Parathyroid adenoma (tissue), 2 donors: ENCODE measurements around the gene AKR1B1.

Experiments used
- H2AFZ ChIP-seq: fragments of 300-600 bp; sonication (generic); one replicate; pipeline ENCODE4 v1.7.0; 2017; ENCODE audit warnings: antibody characterized with exemption, mild to moderate bottlenecking
- H3K27ac ChIP-seq: fragments of 300-600 bp; sonication (generic); one replicate; pipeline ENCODE4 v1.7.0; 2017
- H3K27me3 ChIP-seq: fragments of 300-600 bp; sonication (generic); one replicate; pipeline ENCODE4 v1.7.0; 2017; ENCODE audit warnings: low read length; ENCODE audit not compliant: control insufficient read depth, insufficient read depth
- H3K36me3 ChIP-seq: fragments of 300-600 bp; sonication (generic); one replicate; pipeline ENCODE4 v1.7.0; 2017; ENCODE audit warnings: low read length; ENCODE audit not compliant: control insufficient read depth, insufficient read depth
- H3K4me1 ChIP-seq: fragments of 300-600 bp; sonication (generic); one replicate; pipeline ENCODE4 v1.7.0; 2017; ENCODE audit warnings: control low read depth
- H3K4me2 ChIP-seq: fragments of 300-600 bp; sonication (generic); one replicate; pipeline ENCODE4 v1.7.0; 2017; ENCODE audit warnings: low read length
- H3K4me3 ChIP-seq: fragments of 300-600 bp; sonication (generic); one replicate; pipeline ENCODE4 v1.7.0; 2017; ENCODE audit warnings: low read depth, low read length
- H3K79me2 ChIP-seq: fragments of 300-600 bp; sonication (generic); one replicate; pipeline ENCODE4 v1.7.0; 2017; ENCODE audit warnings: control low read depth
- H3K9ac ChIP-seq: fragments of 300-600 bp; sonication (generic); one replicate; pipeline ENCODE4 v1.7.0; 2017; ENCODE audit warnings: mild to moderate bottlenecking
- H3K9me3 ChIP-seq: fragments of 300-600 bp; sonication (generic); one replicate; pipeline ENCODE4 v1.7.0; 2017; ENCODE audit warnings: low read length; ENCODE audit not compliant: control insufficient read depth
- CTCF ChIP-seq: fragments of 300-600 bp; sonication (generic); IDR thresholded peaks from one replicate; pipeline ENCODE4 v1.7.0; 2017; ENCODE audit warnings: antibody characterized with exemption, mild to moderate bottlenecking
- donor health status: primary hyperparathyroidism.

Gene AKR1B1

GRCh38 chr7:134395604-134396003 is 63.3 kb downstream of the AKR1B1 start:
- Histone ChIP-seq H3K4me3 (no peak overlapping the region), H3K9ac (no peak overlapping the region), H3K79me2 (no peaks in the 10 kb centered on the region), H3K4me2 (no peak overlapping the region), H3K4me1 (no peaks in the 10 kb centered on the region), H3K27me3 (no peaks in the 10 kb centered on the region), H2AFZ (no peak overlapping the region), H3K9me3 (no peaks in the 10 kb centered on the region), H3K27ac (no peak overlapping the region), H3K36me3 (no peaks in the 10 kb centered on the region)
- TF ChIP-seq CTCF, result no peak

DNA sequence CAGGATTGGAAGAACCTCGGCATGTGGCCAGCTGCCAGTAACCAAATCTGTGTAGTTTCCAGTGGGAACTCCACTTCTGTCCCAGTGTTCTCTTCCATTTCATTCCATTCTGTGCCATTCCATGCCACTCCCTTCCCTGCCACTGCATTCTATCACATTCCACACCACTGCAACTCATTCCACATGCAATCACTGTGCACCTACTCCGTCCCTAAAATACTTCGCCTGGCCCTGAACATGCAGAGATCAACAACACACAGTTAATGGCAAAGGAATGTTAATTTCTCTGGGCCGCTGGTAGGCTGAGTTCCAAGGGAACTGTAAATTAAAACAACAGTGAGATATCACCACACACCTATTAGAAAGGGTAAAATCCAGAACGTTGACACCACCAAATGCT is 64.8 kb downstream of the AKR1B1 start:
- H3K36me3 ChIP-seq, result no peaks in the 10 kb centered on the region
- H3K27ac ChIP-seq, result no peak overlapping the region
- H3K4me3 ChIP-seq, result no peak overlapping the region
- H3K4me2 ChIP-seq, result no peak overlapping the region
- TF ChIP-seq CTCF, result no peak
- H3K9me3 ChIP-seq, result no peaks in the 10 kb centered on the region
- no peaks in the 10 kb centered on the region for H3K27me3 ChIP-seq
- no peak overlapping the region for H3K9ac ChIP-seq
- H3K4me1 ChIP-seq, result no peaks in the 10 kb centered on the region
- no peaks in the 10 kb centered on the region for H3K79me2 ChIP-seq
- no peak overlapping the region for H2AFZ ChIP-seq
